MM.1S (cell line): ENCODE measurements around the gene RSRP1.
"Not testable (repeated sequence)": the region's sequence is repeated elsewhere in the genome, so short reads cannot be mapped to it uniquely, and the experiment has no call there.

Experiments used
- CTCF ChIP-seq: fragments of 300-600 bp; sonication (generic); IDR thresholded peaks from 2 replicates; pipeline ENCODE4 v1.5.1; 2016; ENCODE audit warnings: antibody characterized with exemption, low read length, mixed read lengths
- EZH2 ChIP-seq: fragments of 300-600 bp; sonication (generic); optimal IDR thresholded peaks from 2 replicates; pipeline ENCODE3; 2017; ENCODE audit warnings: low read depth, mild to moderate bottlenecking, antibody characterized with exemption, low read length, mixed read lengths
- EZH2phosphoT487 ChIP-seq: fragments of 300-600 bp; sonication (generic); IDR thresholded peaks from 2 replicates; pipeline ENCODE4 v1.6.1; 2018; ENCODE audit warnings: antibody characterized with exemption, low read length

- TF ChIP-seq EZH2phosphoT487, CTCF, EZH2: not testable (repeated sequence)
These were observed 20.3 kb upstream of the RSRP1 start for GRCh38 chr1:25267288-25268142.
